Neural progenitor cell (in vitro differentiated cells): ENCODE data around the gene C2CD2L.

Experiments
- CTCF ChIP-seq: fragments of 200-600 bp; sonication (generic); IDR thresholded peaks from 2 replicates; pipeline ENCODE4 v1.5.1; 2017; ENCODE audit warnings: antibody characterized with exemption, mild to moderate bottlenecking
- EZH2 ChIP-seq: fragments of 200-600 bp; sonication (generic); IDR thresholded peaks from 2 replicates; pipeline ENCODE4 v1.6.1; 2017; ENCODE audit warnings: antibody characterized with exemption, mild to moderate bottlenecking, moderate library complexity
- EZH2phosphoT487 ChIP-seq: fragments of 200-600 bp; sonication (generic); IDR thresholded peaks from 2 replicates; pipeline ENCODE4 v1.6.1; 2017; ENCODE audit warnings: antibody characterized with exemption

DNA sequence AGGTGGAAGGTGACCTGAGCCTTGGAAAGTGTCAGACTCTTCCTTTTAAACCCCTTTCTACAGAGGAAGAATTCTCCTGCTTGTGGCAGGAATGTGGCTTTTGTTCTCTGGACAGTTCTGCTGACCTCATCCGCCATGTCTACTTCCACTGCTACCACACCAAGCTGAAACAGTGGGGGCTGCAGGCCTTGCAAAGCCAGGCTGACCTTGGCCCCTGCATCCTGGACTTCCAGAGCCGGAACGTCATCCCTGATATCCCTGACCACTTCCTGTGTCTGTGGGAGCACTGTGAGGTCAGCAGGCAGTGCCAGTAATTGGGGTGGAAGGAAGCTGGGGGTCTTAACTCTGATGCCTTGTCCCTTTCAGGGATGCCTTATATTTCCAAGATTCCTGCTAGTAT lies 23.5 kb downstream of the C2CD2L start:
- TF ChIP-seq CTCF (no peak), EZH2phosphoT487 (no peak), EZH2 (no peak)
